ENCODE results near the gene OVCH2.
"Not testable (repeated sequence)": the region's sequence is repeated elsewhere in the genome, so short reads cannot be mapped to it uniquely, and the experiment has no call there.

OVCH2 gene

GRCh38 chr11:7706377-7706776, at the start of gene OVCH2:
OVCH2 (minus strand) TSS chr11:7706477; CDS start chr11:7706394, 83 bp downstream.
- Histone ChIP-seq H3K9me3 (ENCODE audit: control insufficient read depth, insufficient read depth, low read length) (no peaks in the 10 kb centered on the region), H3K27me3 (ENCODE audit: control insufficient read depth, insufficient read depth, low read length) (no peaks in the 10 kb centered on the region), H3K4me1 (ENCODE audit: control insufficient read depth, insufficient read depth, low read length) (no peaks in the 10 kb centered on the region), H3K4me3 (ENCODE audit: low read length) (no peak within 1 kb of the TSS), H3K36me3 (ENCODE audit: control insufficient read depth, insufficient read depth, low read length) (no peaks in the 10 kb centered on the region), H3K27ac (ENCODE audit: low read length) (no peak within 1 kb of the TSS)
- no peak for DNase-seq (ENCODE audit: low read depth, low spot score)
- no CpG with 5 or more reads among the region's 2 CpGs for WGBS (ENCODE audit: insufficient coverage, insufficient read length)

GRCh38 chr11:7749456-7749855, 43.2 kb upstream of the OVCH2 start:
- WGBS (ENCODE audit: insufficient coverage, insufficient read length), result no CpG with 5 or more reads among the region's 2 CpGs
- no peak overlapping the region for H3K27ac ChIP-seq (ENCODE audit: low read length)
- no peak overlapping the region for H3K4me3 ChIP-seq (ENCODE audit: low read length)
- no peaks in the 10 kb centered on the region for H3K36me3 ChIP-seq (ENCODE audit: control insufficient read depth, insufficient read depth, low read length)
- no peaks in the 10 kb centered on the region for H3K4me1 ChIP-seq (ENCODE audit: control insufficient read depth, insufficient read depth, low read length)
- no peaks in the 10 kb centered on the region for H3K27me3 ChIP-seq (ENCODE audit: control insufficient read depth, insufficient read depth, low read length)
- no peaks in the 10 kb centered on the region for H3K9me3 ChIP-seq (ENCODE audit: control insufficient read depth, insufficient read depth, low read length)
- no peak for DNase-seq (ENCODE audit: low read depth, low spot score)

- not testable (repeated sequence) for H3K4me3 ChIP-seq (ENCODE audit: low read length); H3K36me3 ChIP-seq (ENCODE audit: control insufficient read depth, insufficient read depth, low read length); H3K27me3 ChIP-seq (ENCODE audit: control insufficient read depth, insufficient read depth, low read length); DNase-seq (ENCODE audit: low read depth, low spot score); H3K9me3 ChIP-seq (ENCODE audit: control insufficient read depth, insufficient read depth, low read length); H3K4me1 ChIP-seq (ENCODE audit: control insufficient read depth, insufficient read depth, low read length); H3K27ac ChIP-seq (ENCODE audit: low read length)
- no CpG with 5 or more reads among the region's 14 CpGs for WGBS (ENCODE audit: insufficient coverage, insufficient read length)
Observed at GRCh38 chr11:7734767-7735166, 28.5 kb upstream of the OVCH2 start.

- H3K4me1 ChIP-seq (ENCODE audit: control insufficient read depth, insufficient read depth, low read length), result no peaks in the 10 kb centered on the region
- no peaks in the 10 kb centered on the region for H3K36me3 ChIP-seq (ENCODE audit: control insufficient read depth, insufficient read depth, low read length)
- no peak overlapping the region for H3K27ac ChIP-seq (ENCODE audit: low read length)
- no peaks in the 10 kb centered on the region for H3K9me3 ChIP-seq (ENCODE audit: control insufficient read depth, insufficient read depth, low read length)
- WGBS (ENCODE audit: insufficient coverage, insufficient read length), result no CpG with 5 or more reads among the region's 3 CpGs
- no peaks in the 10 kb centered on the region for H3K27me3 ChIP-seq (ENCODE audit: control insufficient read depth, insufficient read depth, low read length)
- no peak for DNase-seq (ENCODE audit: low read depth, low spot score)
- no peak overlapping the region for H3K4me3 ChIP-seq (ENCODE audit: low read length)
Observed at GRCh38 chr11:7714786-7715185, 8.5 kb upstream of the OVCH2 start.

- WGBS (ENCODE audit: insufficient coverage, insufficient read length), result no CpG with 5 or more reads among the region's 5 CpGs
- H3K27me3 ChIP-seq (ENCODE audit: control insufficient read depth, insufficient read depth, low read length), result peaks cover 1% of the 10 kb centered on the region; the same call in 1 of the 2 replicates
- H3K4me3 ChIP-seq (ENCODE audit: low read length), result no peak overlapping the region
- no peaks in the 10 kb centered on the region for H3K9me3 ChIP-seq (ENCODE audit: control insufficient read depth, insufficient read depth, low read length)
- no peak for DNase-seq (ENCODE audit: low read depth, low spot score)
- H3K27ac ChIP-seq (ENCODE audit: low read length), result no peak overlapping the region
- no peaks in the 10 kb centered on the region for H3K36me3 ChIP-seq (ENCODE audit: control insufficient read depth, insufficient read depth, low read length)
- H3K4me1 ChIP-seq (ENCODE audit: control insufficient read depth, insufficient read depth, low read length), result no peaks in the 10 kb centered on the region
Observed at GRCh38 chr11:7703740-7704139, 2.5 kb downstream of the OVCH2 start.

GRCh38 chr11:7696424-7696823, 9.9 kb downstream of the OVCH2 start:
- no CpG with 5 or more reads among the region's 5 CpGs for WGBS (ENCODE audit: insufficient coverage, insufficient read length)
- no peaks in the 10 kb centered on the region for H3K4me1 ChIP-seq (ENCODE audit: control insufficient read depth, insufficient read depth, low read length)

GRCh38 chr11:7694235-7694634, 12.0 kb downstream of the OVCH2 start:
- H3K36me3 ChIP-seq (ENCODE audit: control insufficient read depth, insufficient read depth, low read length), result no peaks in the 10 kb centered on the region
- WGBS (ENCODE audit: insufficient coverage, insufficient read length), result no CpG with 5 or more reads among the region's 3 CpGs
- no peaks in the 10 kb centered on the region for H3K4me1 ChIP-seq (ENCODE audit: control insufficient read depth, insufficient read depth, low read length)
- H3K27ac ChIP-seq (ENCODE audit: low read length), result no peak overlapping the region
- H3K9me3 ChIP-seq (ENCODE audit: control insufficient read depth, insufficient read depth, low read length), result no peaks in the 10 kb centered on the region
- no peaks in the 10 kb centered on the region for H3K27me3 ChIP-seq (ENCODE audit: control insufficient read depth, insufficient read depth, low read length)
- no peak for DNase-seq (ENCODE audit: low read depth, low spot score)
- H3K4me3 ChIP-seq (ENCODE audit: low read length), result no peak overlapping the region

More at GRCh38 chr11:7696424-7696823, 9.9 kb downstream of the OVCH2 start:
- Histone ChIP-seq H3K9me3 (ENCODE audit: control insufficient read depth, insufficient read depth, low read length) (no peaks in the 10 kb centered on the region), H3K27ac (ENCODE audit: low read length) (no peak overlapping the region), H3K27me3 (ENCODE audit: control insufficient read depth, insufficient read depth, low read length) (peaks cover 1% of the 10 kb centered on the region; the same call in 1 of the 2 replicates), H3K36me3 (ENCODE audit: control insufficient read depth, insufficient read depth, low read length) (no peaks in the 10 kb centered on the region), H3K4me3 (ENCODE audit: low read length) (no peak overlapping the region)
- DNase-seq (ENCODE audit: low read depth, low spot score), result no peak

- no CpG with 5 or more reads among the region's 3 CpGs for WGBS (ENCODE audit: insufficient coverage, insufficient read length)
- no peaks in the 10 kb centered on the region for H3K9me3 ChIP-seq (ENCODE audit: control insufficient read depth, insufficient read depth, low read length)
- H3K27me3 ChIP-seq (ENCODE audit: control insufficient read depth, insufficient read depth, low read length), result no peaks in the 10 kb centered on the region
- no peak overlapping the region for H3K27ac ChIP-seq (ENCODE audit: low read length)
- no peak for DNase-seq (ENCODE audit: low read depth, low spot score)
- H3K4me1 ChIP-seq (ENCODE audit: control insufficient read depth, insufficient read depth, low read length), result no peaks in the 10 kb centered on the region; the same call in 1 of the 2 replicates
- no peak overlapping the region for H3K4me3 ChIP-seq (ENCODE audit: low read length)
- H3K36me3 ChIP-seq (ENCODE audit: control insufficient read depth, insufficient read depth, low read length), result no peaks in the 10 kb centered on the region
Observed at GRCh38 chr11:7692426-7692825, 13.9 kb downstream of the OVCH2 start.

GRCh38 chr11:7691759-7692350, 14.4 kb downstream of the OVCH2 start:
- H3K4me3 ChIP-seq (ENCODE audit: low read length), result no peak overlapping the region
- no peak overlapping the region for H3K27ac ChIP-seq (ENCODE audit: low read length)
- H3K9me3 ChIP-seq (ENCODE audit: control insufficient read depth, insufficient read depth, low read length), result no peaks in the 10 kb centered on the region
- H3K4me1 ChIP-seq (ENCODE audit: control insufficient read depth, insufficient read depth, low read length), result no peaks in the 10 kb centered on the region; the same call in 1 of the 2 replicates
- WGBS (ENCODE audit: insufficient coverage, insufficient read length), result no CpG with 5 or more reads among the region's 6 CpGs
- H3K36me3 ChIP-seq (ENCODE audit: control insufficient read depth, insufficient read depth, low read length), result no peaks in the 10 kb centered on the region
- H3K27me3 ChIP-seq (ENCODE audit: control insufficient read depth, insufficient read depth, low read length), result no peaks in the 10 kb centered on the region
- DNase-seq (ENCODE audit: low read depth, low spot score), result no peak

GRCh38 chr11:7690648-7691047, 15.6 kb downstream of the OVCH2 start:
- Histone ChIP-seq H3K36me3 (ENCODE audit: control insufficient read depth, insufficient read depth, low read length) (no peaks in the 10 kb centered on the region), H3K9me3 (ENCODE audit: control insufficient read depth, insufficient read depth, low read length) (no peaks in the 10 kb centered on the region), H3K27me3 (ENCODE audit: control insufficient read depth, insufficient read depth, low read length) (no peaks in the 10 kb centered on the region), H3K27ac (ENCODE audit: low read length) (no peak overlapping the region), H3K4me1 (ENCODE audit: control insufficient read depth, insufficient read depth, low read length) (no peaks in the 10 kb centered on the region; the same call in 1 of the 2 replicates), H3K4me3 (ENCODE audit: low read length) (no peak overlapping the region)
- WGBS (ENCODE audit: insufficient coverage, insufficient read length), result no CpG with 5 or more reads among the region's 6 CpGs
- no peak for DNase-seq (ENCODE audit: low read depth, low spot score)

- no peaks in the 10 kb centered on the region for H3K27me3 ChIP-seq (ENCODE audit: control insufficient read depth, insufficient read depth, low read length)
- H3K4me3 ChIP-seq (ENCODE audit: low read length), result no peak overlapping the region
- H3K36me3 ChIP-seq (ENCODE audit: control insufficient read depth, insufficient read depth, low read length), result no peaks in the 10 kb centered on the region
- DNase-seq (ENCODE audit: low read depth, low spot score), result no peak
- no peak overlapping the region for H3K27ac ChIP-seq (ENCODE audit: low read length)
- no peaks in the 10 kb centered on the region; the same call in 1 of the 2 replicates for H3K4me1 ChIP-seq (ENCODE audit: control insufficient read depth, insufficient read depth, low read length)
- WGBS (ENCODE audit: insufficient coverage, insufficient read length), result no CpG with 5 or more reads among the region's 4 CpGs
- no peaks in the 10 kb centered on the region for H3K9me3 ChIP-seq (ENCODE audit: control insufficient read depth, insufficient read depth, low read length)
Observed at GRCh38 chr11:7689239-7689638, 17.0 kb downstream of the OVCH2 start.

Measured in iPS DF 6.9 (cell line).